Activated CD4-positive, CD25-positive, alpha-beta regulatory T cell treated with anti-CD3 and anti-CD28 coated beads, Interleukin-2, amount 50 U/mL, for 16 hours (primary cell): ENCODE data around the gene TPST1.
"Not testable (repeated sequence)": the region's sequence is repeated elsewhere in the genome, so short reads cannot be mapped to it uniquely, and the experiment has no call there.

Experiments used
- DNase-seq: peaks from one replicate; pipeline ENCODE4 v3.0.0-alpha.2; 2020; ENCODE audit warnings: low read depth, low spot score

The TPST1 gene

DNA sequence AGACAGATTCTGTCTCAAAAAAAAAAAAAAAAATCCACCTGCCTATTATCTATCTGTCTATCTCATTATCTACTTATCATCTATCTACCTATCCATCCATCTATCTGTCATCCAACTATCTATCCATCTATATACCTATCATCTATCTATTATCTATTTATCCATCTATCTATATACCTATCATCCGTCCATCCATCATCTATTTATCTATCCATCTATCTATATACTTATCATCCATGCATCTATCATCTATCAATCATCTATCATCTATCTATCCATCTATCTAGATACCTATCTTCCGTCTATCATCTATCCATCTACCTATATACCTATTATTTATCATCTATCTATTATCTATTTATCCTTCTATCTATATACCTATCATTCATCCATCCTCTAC is 16.5 kb upstream of the TPST1 start:
- no peak for DNase-seq

DNA sequence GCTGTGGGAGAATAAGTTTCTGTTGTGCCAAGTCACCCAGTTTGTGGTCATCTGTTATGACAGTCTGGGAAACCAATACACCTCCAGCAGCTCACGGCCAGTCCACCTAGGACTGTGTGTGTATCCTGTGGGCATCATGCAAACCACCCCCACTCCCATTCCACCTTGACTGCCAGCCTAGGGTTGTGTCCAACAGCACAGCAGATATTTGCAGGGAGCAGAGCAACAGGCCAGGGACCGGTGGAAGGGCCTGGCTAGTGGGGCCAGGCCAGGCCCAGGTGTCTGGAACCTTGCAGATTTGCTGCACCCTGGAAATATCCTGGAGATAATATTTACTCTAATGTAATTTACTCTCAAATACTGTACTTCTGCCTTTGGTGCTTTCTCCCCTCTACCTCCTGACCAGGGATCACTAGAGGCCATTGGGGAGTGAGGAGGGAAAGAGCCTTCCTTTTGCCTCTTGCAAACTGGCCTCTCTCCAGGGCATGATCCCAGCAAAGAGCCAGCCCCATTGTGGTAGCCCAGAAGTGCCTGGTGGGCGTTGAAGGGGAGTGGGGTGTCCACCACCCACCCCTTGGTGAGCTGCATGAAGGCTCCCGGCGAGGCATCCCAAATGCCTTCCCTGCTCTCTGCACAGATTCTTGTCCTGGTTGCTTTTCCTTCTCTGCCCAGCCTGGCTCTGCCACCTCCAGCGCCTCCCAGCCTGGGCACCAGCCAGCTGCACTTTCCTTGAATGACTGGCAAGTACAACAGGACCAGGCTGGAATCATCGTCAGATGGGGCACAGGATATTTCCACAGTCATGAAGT is 15.2 kb upstream of the TPST1 start:
- no peak for DNase-seq

DNA sequence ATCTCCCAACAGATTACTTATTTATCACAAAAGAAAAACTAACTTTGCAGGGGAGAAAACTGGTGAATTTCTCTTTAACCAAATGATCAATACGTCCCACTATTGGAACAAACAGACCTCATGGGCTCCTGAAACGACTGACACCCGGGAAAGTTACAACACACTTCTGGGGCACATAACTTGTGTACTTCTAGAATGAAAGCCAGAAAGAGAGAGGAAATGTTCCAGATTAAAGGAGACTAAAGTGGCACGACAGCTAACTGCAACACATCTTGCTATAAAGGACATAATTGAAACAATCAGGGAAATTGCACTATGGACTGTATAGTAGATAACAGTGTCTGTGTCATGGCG is 14.7 kb upstream of the TPST1 start:
- DNase-seq = no peak

DNA sequence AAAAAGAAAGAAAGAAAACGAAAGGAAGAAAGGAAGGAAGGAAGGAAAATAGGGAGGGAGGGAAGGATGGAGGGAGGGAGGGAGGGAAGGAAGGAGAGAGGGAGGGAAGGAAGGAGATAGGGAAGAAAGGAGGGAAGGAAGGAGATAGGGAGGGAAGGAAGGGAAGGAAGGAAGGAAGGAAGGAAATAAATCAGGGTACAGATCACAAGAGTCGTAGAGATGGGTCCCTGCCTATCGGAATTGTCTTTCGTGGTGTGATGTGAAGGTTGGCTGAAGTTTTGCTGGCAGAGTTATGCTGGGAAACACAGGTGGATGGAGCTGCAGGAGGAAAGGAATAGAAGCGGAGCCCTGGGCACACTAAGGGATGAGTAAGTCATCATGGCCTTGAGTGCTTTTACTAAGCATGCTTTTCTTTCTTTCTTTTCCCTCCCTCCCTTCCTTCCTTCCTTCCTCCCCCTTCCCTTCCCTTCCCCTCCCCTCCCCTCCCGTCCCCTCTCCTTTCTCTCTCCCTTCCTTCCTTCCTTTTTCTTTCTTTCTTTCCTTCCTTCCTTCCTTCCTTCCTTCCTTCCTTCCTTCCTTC is 11.9 kb upstream of the TPST1 start:
- DNase-seq = no peak

DNA sequence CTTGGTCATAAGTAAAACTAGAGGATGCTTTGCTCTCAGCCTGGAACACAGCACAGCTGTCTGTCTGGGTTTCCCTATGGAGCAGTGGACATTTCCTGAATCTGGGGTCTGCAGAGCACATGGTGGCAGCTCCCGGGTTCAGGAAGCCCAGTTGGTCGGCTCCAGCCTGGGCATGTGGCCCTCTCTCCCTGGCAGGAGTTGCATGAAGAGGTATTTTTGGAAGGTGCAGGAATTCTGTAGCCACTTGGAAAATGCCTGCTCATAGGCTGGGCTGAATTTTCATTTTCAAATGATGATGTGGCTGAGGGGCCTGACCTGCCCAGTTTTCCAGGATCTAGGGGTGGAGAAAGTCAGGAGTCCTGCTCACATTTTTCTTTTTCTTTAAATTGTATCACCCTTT is 6.7 kb upstream of the TPST1 start:
- no peak for DNase-seq

DNA sequence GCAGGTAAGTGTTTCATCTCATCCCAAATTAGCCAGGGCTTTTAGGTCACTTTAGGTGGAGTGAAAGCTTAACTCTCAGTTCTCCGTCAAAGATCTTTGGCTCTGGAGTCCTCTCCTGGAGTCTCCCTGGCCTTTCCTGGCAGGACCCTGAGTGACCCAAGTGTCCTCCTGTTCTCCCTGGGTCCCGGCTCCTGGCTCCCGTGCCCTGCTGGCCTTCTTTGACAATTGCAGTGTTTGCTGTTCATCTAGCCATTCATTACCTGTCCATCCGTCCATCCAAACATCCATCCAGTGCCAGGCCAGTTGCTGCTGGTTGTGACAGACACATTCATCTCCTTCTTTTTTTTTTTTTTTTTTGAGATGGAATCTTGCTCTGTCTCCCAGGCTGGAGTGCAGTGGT is 6.2 kb upstream of the TPST1 start:
- no peak for DNase-seq

DNA sequence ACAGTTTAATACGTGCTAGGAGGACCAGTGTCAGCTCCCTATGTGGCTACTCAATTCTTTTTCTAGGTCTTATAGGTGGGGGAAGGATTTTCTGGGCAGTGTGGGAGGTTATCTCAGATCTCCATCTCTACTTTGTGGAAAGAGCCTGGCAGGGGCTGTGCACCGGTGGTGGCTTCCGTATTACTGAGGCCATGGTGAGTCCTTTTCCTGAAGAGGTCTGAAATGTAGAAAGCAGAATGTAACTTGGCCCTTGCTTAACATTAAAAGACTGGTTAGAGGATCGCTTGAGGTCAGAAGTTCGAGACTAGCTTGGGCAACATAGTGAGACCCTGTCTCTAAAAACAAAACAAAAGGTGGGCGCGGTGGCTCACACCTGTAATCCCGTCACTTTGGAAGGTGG is 2.7 kb upstream of the TPST1 start:
- DNase-seq = no peak

DNA sequence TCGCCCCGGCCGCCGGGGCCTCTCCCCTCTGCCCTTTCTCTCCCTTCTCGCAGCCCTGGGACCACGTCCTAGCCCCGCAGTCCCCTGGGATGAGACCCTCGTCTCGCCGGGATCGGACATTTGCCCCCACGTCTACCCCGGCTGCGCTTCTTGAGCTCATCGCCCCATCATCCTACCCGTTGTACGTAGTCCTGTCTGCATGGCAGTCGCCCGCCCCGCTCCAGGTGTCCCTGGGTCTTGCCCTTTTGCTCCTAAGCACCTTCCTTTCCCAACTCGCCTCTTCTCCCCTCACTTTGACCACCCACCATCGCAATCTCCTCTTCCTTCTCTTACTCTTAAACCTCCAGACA is 582 bp downstream of the TPST1 start:
- no peak for DNase-seq

DNA sequence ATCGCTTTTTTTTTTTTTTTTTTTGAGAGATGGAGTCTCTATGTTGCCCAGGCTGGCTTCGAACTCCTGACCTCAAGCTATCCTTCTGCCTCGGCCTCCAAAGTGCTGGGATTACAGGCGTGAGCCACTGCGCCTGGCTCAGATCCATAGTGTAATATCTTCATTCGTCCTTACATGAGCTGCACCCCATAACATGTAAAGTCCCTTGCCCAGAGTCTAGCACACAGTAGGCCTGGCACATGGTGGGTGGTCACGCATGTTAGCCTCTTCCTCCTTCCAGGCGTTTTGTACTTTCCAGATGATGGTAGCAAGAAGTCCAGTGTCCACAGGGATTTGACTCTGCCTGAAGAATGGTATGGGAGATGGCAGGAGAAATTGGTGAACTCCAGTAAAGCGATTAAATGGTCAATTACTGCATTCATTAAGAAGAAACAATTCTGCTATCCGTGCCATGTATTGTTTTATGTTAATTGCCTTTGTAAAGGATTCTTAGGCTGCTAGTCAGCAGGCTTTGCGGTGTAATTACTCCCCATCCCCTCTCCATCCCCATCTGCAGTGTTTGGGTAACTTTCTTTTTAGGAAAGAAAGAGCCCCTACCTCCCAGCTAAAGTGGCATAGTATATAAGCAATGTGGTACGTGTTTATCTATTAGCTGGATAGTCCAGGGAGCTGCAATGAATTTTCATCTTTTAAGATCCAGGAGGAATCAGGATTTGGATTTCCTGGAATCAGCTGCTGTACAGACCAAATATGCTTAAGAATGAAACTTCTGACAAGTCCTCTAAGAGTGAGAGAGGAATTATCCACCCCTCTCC is 1.2 kb downstream of the TPST1 start:
- DNase-seq = no peak

DNA sequence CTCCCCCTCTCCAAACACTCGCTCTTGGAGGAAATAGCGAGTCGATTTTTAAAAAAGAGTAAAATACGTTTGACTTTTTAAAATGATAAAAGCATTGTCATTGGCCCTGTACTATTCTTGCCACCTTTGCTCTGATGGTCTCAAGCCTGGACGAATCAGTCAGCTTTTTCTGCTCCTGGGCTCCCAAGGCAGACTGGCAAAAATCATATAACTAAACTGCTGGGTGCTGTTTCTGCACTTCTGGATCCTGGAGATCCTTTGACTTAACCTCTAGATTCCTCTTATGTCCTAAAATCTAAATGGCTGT is 1.8 kb downstream of the TPST1 start:
- DNase-seq = no peak

DNA sequence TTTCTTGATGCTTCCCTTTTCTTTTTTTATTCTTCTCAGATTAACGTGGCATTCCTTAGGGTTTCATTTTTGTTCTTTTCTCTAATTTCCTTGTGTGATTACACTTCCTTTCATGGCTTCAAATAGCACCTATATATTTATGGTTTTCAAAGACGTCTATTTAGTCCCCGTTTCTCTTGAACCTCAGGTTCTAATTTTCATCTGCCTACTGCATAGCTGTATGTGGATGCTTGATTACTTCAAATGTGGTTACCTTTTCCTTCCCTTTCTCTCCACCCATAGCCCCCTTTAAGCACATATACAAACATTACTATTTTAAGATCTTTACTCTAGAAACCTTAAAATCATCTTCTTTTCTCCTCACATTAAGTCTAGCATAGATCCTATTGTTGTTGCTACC is 2.4 kb downstream of the TPST1 start:
- DNase-seq = no peak

DNA sequence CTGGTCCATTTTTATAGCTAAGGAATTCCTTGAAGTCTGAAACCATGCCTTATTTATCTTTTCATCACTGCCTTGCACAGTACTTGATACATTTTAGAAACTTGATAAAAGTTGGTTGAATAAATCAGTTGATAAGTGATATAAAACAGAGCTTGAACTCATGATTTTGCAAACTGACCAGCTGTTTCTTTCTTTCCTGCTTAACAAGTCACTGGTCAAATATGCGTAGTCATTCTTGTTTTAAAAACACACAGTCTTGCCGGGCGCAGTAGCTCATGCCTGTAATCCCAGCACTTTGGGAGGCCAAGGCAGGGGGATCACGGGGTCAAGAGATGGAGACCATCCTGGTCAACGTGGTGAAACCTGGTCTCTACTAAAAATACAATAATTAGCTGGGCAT is 6.3 kb downstream of the TPST1 start:
- DNase-seq = no peak

DNA sequence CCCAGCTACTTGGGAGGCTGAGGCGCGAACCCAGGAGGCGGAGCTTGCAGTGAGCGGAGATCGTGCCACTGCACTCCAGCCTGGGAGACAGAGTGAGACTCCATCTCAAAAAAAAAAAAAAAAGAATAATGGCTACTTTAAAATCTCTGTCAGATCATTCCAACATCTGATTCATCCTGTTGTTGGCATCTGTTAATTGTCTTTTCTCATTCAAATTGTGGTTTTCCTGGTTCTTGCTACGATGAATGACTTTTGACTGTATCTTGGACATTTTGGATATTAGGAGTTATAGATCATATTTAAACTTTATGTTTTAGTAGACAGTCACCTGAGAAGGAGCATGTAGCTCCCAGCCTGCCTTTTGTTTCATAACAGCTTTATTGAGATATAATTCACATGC is 8.5 kb downstream of the TPST1 start:
- no peak for DNase-seq

DNA sequence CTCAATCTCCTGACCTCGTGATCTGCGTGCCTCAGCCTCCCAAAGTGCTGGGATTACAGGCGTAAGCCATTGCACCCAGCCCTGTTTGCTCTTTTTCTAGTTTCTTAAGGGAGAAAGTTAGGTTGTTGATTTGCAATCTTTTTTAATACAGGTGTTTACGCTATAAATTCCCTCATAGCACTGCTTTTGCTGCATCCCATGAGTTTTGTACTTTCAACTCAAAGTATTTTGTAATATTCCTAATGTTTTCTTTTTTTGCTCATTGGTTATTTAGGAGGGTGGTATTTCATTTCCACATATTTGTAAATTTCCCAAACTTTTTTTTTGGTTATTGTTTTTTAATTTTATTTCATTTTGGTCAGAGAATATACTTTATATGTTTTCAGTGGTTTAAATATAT is 11.6 kb downstream of the TPST1 start:
- no peak for DNase-seq

DNA sequence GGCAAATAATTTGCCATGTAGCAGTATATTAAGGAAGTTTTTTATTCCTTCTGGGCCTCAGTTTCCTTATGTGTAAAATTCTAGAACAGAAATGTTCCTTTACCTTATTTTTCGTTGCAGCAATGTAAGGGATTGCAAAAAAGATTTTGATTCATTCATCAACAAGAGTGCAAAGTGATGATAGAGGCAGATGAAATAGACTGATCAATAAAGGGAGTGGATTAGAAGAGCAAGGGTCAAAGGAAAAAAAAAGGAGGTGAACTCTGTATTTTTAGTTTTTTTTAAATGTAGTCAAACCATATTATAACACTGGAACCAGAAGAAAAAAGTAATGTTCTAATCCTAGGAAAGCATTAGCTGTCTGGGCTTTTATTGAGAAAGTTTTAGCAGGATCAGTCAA is 14.7 kb downstream of the TPST1 start:
- DNase-seq = no peak

DNA sequence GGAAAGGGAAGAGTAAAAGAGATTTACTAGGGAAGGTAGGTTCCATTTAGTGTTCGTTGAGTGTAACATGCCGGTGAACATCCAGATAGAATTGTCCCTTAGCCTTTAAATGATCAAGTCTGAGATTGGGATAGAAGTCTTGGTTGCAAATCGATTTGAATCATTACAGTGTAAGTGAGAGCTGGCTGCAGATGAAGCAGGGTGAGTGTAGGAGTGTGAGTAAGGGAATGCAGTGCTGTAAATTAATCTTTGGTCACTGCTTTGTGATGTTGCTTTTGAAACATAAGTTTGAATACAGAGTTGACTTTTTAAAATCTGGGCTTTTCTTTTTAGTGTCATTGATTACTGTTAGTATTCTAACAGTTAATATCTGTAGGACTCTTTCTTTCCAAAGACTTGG is 16.3 kb downstream of the TPST1 start:
- DNase-seq = no peak

DNA sequence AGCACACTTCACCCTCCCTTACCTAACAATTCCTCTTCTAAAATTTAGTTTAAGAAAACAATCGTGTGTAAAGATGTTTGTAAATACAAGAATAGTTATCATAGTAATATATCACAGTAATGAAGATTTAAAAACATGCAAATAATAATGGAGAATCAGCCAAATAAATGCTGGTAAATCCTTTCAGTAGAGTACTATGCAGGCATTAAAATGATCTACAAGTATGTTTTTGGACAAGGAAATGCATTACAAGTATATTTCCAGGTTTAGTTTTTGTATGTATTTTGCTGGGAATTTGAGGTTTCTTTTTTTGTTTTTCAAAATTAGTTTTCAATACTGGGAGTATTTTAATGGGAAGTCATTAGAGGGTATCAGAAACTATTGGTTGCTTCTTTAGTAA is 22.7 kb downstream of the TPST1 start:
- DNase-seq = no peak

DNA sequence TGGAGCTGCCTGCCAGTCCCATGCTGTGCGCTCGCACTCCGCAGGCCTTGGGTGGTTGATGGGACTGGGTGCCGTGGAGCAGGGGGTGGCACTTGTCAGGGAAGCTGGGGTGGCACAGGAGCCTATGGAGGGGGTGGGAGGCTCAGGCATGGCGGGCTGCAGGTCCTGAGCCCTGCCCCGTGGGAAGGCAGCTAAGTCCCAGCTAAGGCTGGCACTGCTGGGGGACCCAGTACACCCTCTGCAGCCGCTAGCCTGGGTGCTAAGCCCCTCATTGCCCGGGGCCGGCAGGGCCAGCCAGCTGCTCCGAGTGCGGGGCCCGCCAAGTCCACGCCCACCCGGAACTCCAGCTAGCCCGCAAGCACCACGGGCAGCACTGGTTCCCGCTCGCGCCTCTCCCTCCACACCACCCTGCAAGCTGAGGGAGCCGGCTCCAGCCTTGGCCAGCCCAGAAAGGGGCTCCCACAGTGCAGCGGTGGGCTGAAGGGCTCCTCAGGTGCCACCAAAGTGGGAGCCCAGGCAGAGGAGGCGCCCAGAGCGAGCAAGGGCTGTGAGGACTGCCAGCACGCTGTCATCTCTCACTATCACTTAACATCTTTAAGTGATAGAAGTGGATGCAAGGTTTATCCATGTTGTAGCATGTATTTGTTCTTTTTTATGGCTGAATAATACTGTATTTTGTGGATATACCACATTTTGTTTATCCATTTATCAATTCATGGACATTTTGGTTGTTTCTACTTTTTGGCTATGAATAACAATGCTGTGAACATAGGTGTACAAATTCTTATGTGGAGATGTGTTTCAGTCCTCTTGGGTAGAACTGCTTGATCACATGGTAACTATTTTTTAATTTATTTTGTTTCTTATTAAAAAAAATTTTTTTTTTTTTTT is 26.4 kb downstream of the TPST1 start:
- not testable (repeated sequence) for DNase-seq

DNA sequence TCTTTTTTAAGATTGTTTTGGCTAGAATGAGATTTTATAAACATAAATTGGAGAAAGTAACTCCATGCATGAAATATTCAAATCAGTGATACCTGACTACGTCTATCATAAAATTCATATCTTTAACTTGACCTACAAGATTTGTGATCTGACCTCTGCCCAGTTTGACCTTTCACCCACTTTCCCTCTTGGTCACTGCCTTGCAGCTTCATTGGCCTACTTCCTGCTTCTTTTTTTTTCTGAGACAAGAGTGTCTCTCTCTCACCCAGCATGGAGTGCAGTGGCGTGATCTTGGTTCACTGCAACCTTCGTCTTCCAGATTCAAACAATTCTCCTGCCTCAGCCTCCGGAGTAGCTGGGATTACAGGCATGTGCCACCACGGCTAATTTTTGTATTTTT is 28.5 kb downstream of the TPST1 start:
- DNase-seq = no peak

DNA sequence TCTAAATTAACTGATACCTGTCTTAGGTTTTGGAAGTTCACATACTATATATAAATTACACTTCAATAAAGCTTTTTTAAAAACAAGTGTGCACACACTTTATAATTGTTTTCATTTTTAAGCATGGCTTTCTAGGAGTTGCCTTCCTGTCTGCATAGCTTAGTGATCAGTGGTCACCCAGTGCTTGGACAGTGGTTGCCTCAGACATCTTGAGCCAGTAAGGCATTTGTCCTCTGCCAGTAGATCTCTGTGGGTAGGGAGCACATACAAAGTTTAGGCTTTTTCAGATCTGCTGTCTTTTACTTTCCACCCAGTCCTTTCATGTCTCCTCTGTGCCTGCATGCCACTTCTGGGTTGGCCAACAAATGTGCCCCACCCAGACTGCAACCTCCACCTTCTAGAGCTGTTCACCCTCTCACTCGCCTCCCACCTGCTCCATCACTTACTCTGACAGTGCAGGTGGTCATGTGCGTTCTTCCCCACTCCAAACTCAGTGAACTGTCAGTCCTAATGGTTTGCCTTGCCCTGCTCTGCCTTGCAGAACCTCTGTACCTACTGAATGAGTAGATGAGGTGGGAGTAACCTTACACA is 31.7 kb downstream of the TPST1 start:
- DNase-seq = no peak

DNA sequence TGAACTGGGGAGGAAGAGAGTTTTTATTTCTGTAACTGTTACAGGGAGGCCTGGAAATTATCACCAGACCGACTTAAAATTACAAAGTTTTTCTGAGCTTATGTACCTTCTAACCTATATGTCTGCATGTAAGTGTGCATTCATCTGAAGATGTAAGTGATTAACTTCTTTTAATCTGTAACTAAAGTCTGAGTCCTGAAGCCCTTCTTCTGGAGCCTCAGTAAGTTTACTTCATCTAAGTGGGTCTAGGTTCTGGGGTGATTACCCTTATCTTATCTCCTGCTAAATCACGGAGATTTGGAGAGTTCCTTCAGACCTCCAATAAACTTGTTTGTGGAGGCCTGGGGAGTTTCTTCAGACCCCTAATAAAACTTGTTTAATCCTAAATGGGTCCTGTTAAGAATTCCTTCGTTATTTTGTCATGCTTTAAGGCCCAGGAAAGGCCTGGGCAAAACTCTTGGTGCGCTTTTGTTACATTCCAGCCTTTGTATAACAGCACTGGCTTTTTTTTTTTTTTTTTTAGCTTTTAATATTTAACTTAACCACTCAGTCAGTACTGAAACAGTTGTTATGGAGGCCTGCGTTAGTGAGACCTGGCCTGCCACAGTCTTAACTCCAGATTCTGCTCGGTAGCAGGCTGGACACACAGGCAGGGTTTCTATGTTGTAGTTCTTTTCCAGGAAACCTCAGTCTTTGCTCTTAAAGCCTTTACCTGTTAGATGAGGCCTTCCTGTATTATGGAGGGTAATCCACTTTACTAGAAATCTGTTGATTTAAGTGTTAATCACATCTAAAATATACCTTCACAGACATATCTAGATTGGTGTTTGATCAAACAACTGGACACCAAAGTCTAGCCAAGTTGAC is 33.0 kb downstream of the TPST1 start:
- DNase-seq = no peak
